Right lobe of liver (tissue), 6 donors: ENCODE data around the gene NRCAM. TPM values are rescaled to one million over a fixed set of nuclear protein-coding genes. Genes with fewer than 3 reads are reported as not detected.
A peak's percentile ranks its signal among the peaks of the same experiment; 100 is the strongest.

ENCODE experiments used
- ATAC-seq, 4 donors: fragments of 200-7000 bp; cut with Tn5 transposase; one replicate each; pipeline ENCODE4 v1.9.1; 2020; ENCODE audit warnings: mild to moderate bottlenecking in 4 of 4, moderate library complexity in 4 of 4
- DNase-seq, 3 donors: peaks; one replicate each; pipeline ENCODE4 v3.0.0-alpha.2; 2020
- H3K27ac ChIP-seq, 3 donors: fragments of 200-600 bp; one replicate each; pipeline ENCODE4 v1.8.0; 2022
- H3K27me3 ChIP-seq, 2 donors: fragments of 200-600 bp; one replicate each; pipeline ENCODE4 v1.8.0; 2022
- H3K36me3 ChIP-seq, 4 donors: fragments of 200-600 bp; sonication (generic) in 1 of 4; one replicate each; pipeline versions ENCODE4 v1.5.1 to v1.8.0; 2017 to 2022; ENCODE audit warnings: control low read depth in 1 of 4
- H3K4me1 ChIP-seq, 4 donors: fragments of 200-600 bp; sonication (generic) in 1 of 4; one replicate each; pipeline versions ENCODE4 v1.5.1 to v1.8.0; 2017 to 2022; ENCODE audit warnings: control low read depth in 1 of 4
- H3K4me3 ChIP-seq, 3 donors: fragments of 200-600 bp; one replicate each; pipeline ENCODE4 v1.8.0; 2022
- H3K9me3 ChIP-seq, 4 donors: fragments of 200-600 bp; sonication (generic) in 1 of 4; one replicate each; pipeline versions ENCODE4 v1.5.1 to v1.8.0; 2017 to 2022; ENCODE audit warnings: control low read depth in 1 of 4
- CTCF ChIP-seq, 4 donors: fragments of 200-600 bp in 3 of 4; fragments of 450-650 bp in 1 of 4; IDR thresholded peaks; one replicate each; pipeline versions ENCODE4 v1.5.1 to v1.8.0; 2016 to 2022; ENCODE audit warnings: antibody characterized with exemption in 4 of 4, mild to moderate bottlenecking in 2 of 4
- POLR2A ChIP-seq: fragments of 450-650 bp; IDR thresholded peaks from one replicate; pipeline ENCODE4 v1.6.1; 2017; ENCODE audit warnings: antibody characterized with exemption, mild to moderate bottlenecking
- WGBS: methylation state at CpG from one replicate; pipeline ENCODE4 v1.1.6; 2018; ENCODE audit warnings: low coverage, low lambda C conversion rate; ENCODE audit not compliant: insufficient coverage; ENCODE audit errors: missing lambda C conversion rate; 5-methylcytosine and 5-hydroxymethylcytosine counted together
- intact Hi-C, 2 donors: fragments of 100-400 bp; cut with DNase I; formaldehyde crosslinking; loops; one replicate each; pipeline versions ENCODE4 v1.11.2 to v1.14.1; 2022
- total RNA-seq, 6 experiments: library from RNA; depleted of rRNA in 2 of 6; stranded (reverse); fragments of >200 nt in 2 of 6; fragmentation: NEBNext Ultra II Directional in 3 of 6; extraction: Animal tissue kit (Norgen Biotek cat#: 25700) in 3 of 6; gene quantifications; one replicate each; pipeline versions ENCODE4 v1.1.0 to v1.2.4, GENCODE V29; 2016 to 2023
- donor health status: DM: no; HTN: yes; CAD: no.
- donor health status: DM: no; HTN: no; CAD: no.
- donor health status: DM: no; HTN: no; CAD: no.
- donor health status: DM: no; HTN: yes; CAD: no.
- donor health status: DM: no; HTN: yes; CAD: no.

NRCAM gene
- total RNA-seq, 6 experiments from 2014 or later = 0.16 to 1.9 (median 0.27) TPM

DNA sequence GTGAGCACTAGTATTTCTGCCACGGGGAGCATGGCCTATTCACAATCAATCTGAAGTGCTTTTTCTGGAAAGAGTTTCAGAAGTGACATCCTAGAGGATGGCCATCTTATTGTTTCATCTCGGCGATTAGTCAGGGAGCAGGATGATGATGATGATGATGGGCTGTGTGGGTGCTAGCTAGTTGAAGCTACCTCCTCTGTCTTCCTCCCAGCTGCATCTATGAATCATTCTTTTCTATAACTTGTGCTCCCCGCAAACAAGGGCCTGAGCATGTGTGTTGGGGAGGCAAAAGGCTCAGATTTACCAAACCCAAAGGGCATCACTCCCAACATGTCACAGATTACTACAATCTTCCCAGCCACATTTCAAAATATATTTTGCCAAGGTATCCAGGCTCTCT lies 207.4 kb downstream of the NRCAM start:
- no peak for ATAC-seq
- no peak for DNase-seq
- intact Hi-C loops = no loop called here
- Histone ChIP-seq H3K4me3 (no peak overlapping the region), H3K27ac (no peak overlapping the region), H3K9me3 (no peaks in the 10 kb centered on the region), H3K27me3 (no peaks in the 10 kb centered on the region), H3K36me3 (no peaks in the 10 kb centered on the region), H3K4me1 (peaks cover 0 to 8% (median 0%) of the 10 kb centered on the region in 4 donors)
- TF ChIP-seq POLR2A = no peak
- TF ChIP-seq CTCF (IDR thresholded peaks at IDR 0.05) = no peak
- WGBS = 82% methylated on average over 4 of the region's 4 CpGs

- DNase-seq (no peak), ATAC-seq (no peak)
- WGBS = 64% methylated on average over 2 of the region's 2 CpGs
- H3K36me3 ChIP-seq = no peaks in the 10 kb centered on the region
- no peak overlapping the region for H3K27ac ChIP-seq
- intact Hi-C loops = no loop called here
- no peak overlapping the region for H3K4me3 ChIP-seq
- no peak for TF ChIP-seq POLR2A
- no peak for TF ChIP-seq CTCF (IDR thresholded peaks at IDR 0.05)
- H3K4me1 ChIP-seq = peaks cover 0 to 8% (median 0%) of the 10 kb centered on the region in 4 donors
- H3K27me3 ChIP-seq = no peaks in the 10 kb centered on the region
- no peaks in the 10 kb centered on the region for H3K9me3 ChIP-seq
Measured at GRCh38 chr7:108248418-108248817, 207.8 kb downstream of the NRCAM start.

- intact Hi-C loops = no loop called here
Measured at GRCh38 chr7:108247614-108248013, 208.6 kb downstream of the NRCAM start.

GRCh38 chr7:108246227-108246837 lies 209.9 kb downstream of the NRCAM start:
- ATAC-seq (peak in 3 of 4 donors; percentile 35 to 99 (median 97)), DNase-seq (no peak)
- Histone ChIP-seq H3K9me3 (no peaks in the 10 kb centered on the region), H3K4me1 (peaks cover 0 to 8% (median 0%) of the 10 kb centered on the region in 4 donors), H3K27ac (no peak overlapping the region), H3K4me3 (no peak overlapping the region), H3K27me3 (no peaks in the 10 kb centered on the region), H3K36me3 (no peaks in the 10 kb centered on the region)
- WGBS = 10% methylated on average over 1 of the region's 1 CpG
- intact Hi-C loops = no loop called here
- TF ChIP-seq POLR2A (no peak), CTCF (IDR thresholded peaks at IDR 0.05) (peak in 1 of 4 donors; percentile 11)

More at GRCh38 chr7:108247614-108248013, 208.6 kb downstream of the NRCAM start:
- no peak for ATAC-seq
- 22% methylated on average over 1 of the region's 1 CpG for WGBS
- Histone ChIP-seq H3K4me3 (no peak overlapping the region), H3K27me3 (no peaks in the 10 kb centered on the region), H3K36me3 (no peaks in the 10 kb centered on the region), H3K4me1 (peaks cover 0 to 8% (median 0%) of the 10 kb centered on the region in 4 donors), H3K9me3 (no peaks in the 10 kb centered on the region), H3K27ac (no peak overlapping the region)
- TF ChIP-seq POLR2A (no peak), CTCF (IDR thresholded peaks at IDR 0.05) (no peak)
- DNase-seq = no peak
